Inflammatory macrophage treated with lipopolysaccharide for 4 hours (primary cell): Measurements from ENCODE around the gene COA3.
"Not testable (repeated sequence)": the region's sequence is repeated elsewhere in the genome, so short reads cannot be mapped to it uniquely, and the experiment has no call there.

Source experiments
- DNase-seq: peaks from one replicate; pipeline ENCODE4 v3.0.0-alpha.2; 2020

Gene COA3

DNA sequence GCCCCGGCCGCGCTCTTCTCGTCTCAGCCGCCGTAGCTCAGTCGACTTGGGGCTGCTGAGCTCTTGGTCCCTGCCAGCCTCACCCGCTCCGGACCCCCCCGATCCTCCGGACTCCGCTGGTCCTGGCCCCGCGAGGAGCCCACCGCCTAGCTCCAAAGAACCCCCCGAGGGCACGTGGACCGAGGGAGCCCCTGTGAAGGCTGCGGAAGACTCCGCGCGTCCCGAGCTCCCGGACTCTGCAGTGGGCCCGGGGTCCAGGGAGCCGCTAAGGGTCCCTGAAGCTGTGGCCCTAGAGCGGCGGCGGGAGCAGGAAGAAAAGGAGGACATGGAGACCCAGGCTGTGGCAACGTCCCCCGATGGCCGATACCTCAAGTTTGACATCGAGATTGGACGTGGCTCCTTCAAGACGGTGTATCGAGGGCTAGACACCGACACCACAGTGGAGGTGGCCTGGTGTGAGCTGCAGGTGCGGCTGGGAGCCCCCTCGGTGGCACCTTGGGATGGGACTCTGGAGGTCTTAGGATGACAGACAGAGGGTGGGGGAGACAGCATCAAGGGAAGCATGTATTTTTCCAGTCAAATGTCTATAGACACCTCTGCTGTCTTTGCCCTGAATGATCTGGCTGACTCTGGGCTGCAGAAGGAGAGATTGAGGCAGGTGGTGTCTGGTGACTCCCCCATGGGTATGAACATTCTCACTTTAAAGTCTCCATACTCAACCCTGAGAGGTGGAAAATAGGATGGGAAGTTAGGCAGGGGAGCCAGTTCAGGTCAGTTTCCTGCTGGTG lies 17.5 kb downstream of the COA3 start:
- DNase-seq, result no peak

DNA sequence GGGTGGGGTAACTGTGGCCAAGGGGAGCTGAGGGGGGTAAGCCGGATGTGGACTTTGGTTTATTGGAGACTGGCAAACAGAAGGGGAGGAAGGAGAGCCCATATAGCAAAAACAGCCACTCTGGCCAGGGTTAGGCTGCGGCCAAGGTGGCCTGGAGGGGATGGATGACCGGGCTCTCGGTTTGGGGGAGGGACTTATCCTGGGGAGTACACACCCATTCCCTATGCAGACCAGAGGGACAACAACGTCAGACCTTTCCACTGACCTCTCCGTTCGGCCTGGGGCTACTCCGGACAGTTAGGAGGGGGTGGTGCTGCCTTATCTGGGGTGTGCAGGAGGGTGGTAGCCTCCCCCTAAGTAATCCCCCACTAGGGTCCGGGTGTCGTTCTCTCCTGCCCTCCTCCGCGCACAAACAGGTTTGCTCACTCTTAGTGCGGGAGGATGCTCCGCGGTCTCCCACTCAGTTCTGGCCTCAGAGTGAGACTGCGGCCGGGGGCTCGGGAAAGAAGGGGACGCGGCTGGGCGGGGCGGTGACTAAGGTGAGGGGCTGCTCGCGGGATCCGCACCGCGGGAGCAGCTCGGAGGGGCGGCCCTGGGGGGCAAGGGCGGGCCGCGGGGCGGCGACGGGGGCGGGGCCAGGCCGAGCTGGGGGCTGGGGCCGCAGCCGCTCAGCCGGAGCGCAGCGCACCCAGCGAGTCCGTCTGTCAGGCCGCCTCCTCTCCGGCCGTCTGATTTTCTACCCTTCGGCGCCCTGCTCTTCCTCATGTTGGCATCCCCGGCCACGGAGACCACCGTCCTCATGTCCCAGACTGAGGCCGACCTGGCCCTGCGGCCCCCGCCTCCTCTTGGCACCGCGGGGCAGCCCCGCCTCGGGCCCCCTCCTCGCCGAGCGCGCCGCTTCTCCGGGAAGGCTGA lies 18.3 kb downstream of the COA3 start, which contains the start of gene WNK4:
Gene WNK4, plus strand, starts transcription at position 675 of the 915 bp plus-strand sequence. Its CDS starts 89 bp downstream, at position 764.
- DNase-seq, result no peak

DNA sequence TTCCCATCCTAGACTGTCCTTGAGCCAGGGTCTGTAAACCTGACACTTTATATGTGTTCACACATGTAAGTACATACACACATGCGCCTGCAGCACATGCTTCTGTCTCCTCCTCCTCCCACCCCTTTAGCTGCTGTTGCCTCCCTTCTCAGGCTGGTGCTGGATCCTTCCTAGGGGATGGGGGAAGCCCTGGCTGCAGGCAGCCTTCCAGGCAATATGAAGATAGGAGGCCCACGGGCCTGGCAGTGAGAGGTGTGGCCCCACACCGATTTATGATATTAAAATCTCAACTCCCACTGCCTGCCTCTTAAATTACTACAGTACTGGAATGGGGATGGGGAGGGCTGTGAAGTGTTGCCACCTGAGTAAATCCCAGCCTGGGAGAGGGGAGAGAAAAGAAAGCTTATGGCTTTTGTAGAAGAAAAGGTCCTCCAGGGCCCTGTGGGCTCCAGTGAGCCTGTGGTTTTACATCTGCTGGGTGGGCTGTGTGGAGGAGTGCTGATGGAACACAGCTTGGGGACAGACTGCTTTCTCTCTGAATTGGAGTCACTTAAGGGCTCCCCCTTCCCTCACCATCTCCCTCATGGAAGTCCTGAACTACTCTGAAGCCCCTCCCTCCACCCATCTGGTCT lies 19.1 kb downstream of the COA3 start:
- DNase-seq, result no peak

DNA sequence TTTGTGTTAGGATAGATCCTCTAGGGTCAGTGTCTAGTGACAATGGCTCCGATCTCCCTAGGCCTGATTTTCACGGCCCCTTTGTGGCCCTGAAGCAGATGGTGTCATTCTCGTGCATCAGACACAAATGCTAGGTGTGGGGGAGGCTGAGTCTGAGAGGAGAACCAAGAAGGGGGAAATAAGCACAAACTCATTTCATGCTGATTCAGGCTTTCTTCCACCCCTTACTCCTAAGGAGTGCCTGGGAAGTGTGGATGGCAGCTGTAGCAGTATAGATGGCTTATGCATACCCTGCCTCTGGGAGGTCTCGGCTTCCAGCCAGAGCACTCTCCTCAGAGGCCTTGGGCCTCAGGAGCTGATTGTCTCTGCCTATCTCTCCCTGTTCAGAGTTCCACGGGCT lies 19.9 kb downstream of the COA3 start:
- no peak for DNase-seq

DNA sequence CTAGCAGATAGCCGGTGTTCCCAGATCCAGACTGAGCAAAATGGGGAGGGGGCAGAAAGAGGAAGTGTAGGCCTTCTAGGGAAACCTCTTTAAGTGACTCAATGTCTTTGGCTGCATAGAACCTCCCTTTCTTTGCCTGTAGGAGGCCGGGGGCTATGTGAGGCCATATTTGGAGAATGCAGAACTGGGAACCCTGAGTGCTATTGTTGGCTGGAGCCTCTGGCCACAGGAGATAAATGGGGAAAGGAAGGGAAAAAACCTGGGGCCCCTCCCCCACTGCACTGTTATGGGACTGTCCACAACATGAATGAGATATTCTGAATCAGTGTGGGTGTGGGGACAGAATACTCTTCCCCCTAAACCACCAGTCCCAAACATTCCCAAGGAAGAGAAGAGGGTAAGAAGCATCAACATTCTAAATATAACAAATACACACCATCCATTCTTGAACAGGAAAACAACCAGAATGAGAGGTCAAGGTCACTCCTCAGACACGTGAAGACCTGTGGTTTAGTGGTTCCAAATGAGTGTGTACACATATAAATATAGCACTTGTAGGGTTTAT lies 22.9 kb downstream of the COA3 start:
- peak; percentile 90 for DNase-seq

DNA sequence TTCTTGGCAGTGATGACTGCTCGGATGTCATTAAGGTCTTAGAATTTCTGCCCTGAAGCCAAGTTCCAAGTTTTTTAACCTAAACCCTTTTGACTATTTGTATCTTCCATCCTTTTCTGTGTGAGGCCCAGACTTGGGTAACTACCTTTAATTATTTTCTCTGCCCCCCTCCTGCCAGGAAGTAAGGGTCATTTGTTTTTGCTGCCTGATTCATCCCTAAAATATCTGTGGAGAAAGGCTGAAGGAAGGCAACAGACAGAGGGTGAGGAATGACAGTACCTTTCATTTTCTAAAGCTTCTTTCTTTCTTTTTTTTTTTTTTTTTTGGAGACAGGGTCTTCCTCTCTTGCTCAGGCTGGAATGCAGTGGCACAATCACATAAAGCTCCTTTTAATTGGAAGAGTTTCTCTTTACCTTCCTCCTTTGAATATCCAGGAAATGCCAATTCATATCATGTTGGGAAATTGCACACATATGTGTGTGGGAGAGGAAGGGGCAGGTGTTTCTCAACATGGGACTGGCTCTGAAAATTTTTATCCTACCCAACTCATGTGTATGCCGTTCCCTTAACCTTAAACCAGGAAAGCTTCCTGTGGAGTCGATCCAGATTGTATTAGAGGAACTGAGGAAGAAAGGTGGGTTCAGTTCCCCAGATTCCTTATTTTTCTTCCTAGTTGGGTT lies 24.3 kb downstream of the COA3 start:
- peak; percentile 46 for DNase-seq

DNA sequence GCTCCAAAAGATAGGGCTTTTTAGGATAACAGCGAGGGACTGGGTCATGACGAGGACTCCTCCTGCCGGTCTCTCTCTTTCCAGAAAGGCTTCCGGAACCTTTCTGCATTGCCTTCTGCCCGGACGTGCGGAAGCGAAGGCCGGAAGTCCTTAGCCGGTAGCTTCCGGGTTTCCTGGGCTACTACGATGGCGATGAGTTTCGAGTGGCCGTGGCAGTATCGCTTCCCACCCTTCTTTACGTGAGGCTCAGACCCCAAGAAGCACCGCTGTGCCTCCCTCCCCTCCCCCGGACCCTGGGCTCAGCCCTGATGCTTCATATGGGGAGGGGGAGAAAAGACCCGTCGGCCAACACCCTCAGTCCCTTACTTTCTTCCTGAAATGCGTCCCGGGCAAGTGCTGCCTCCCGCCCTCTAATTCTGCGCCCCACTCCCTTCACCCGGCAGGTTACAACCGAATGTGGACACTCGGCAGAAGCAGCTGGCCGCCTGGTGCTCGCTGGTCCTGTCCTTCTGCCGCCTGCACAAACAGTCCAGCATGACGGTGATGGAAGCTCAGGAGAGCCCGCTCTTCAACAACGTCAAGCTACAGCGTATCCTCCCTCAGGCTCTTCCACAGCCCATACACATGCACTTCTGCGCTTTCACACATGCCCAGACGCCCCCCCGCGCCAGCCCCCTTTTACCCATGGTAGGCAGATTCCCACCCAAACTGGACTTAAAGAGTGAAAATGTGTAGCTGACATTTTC lies 25.0 kb downstream of the COA3 start, which contains the start of gene VPS25:
Gene VPS25, plus strand, starts transcription at position 160 of the 746 bp plus-strand sequence. Its CDS starts 27 bp downstream, at position 187.
- peak; percentile 88 for DNase-seq

DNA sequence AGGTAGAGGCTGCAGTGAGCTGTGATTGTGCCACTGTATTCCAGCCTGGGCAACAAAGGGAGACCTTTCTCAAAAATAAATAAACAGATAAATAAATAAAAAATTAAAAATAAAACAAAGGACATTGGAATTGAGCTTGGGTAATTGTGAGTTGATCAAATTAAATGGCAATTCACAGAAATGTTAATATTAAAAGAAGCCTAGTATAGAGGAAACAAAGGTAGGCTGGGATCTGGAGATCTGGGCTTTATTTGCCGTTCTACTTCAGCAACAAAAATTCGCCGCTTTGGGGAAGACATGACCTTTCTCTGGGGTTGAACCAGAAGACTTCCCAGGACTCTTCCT lies 25.6 kb downstream of the COA3 start:
- DNase-seq, result no peak

DNA sequence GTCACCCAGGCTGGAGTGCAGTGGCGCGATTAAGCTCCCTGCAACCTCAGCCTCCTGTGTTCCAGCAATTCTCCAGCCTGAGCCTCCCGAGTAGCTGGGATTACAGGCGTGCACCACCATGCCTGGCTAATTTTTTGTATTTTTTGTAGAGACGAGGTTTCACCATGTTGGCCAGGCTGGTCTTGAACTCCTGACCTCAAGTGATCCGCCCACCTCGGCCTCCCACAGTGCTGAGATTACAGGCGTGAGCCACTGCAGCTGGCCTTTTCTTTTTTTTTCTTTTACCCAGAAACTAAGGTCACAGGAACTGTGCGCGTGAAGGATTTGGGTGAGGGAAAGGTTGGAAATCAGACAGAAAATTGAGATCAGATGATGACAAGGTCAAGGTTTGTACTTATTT lies 28.5 kb downstream of the COA3 start:
- DNase-seq, result not testable (repeated sequence)

DNA sequence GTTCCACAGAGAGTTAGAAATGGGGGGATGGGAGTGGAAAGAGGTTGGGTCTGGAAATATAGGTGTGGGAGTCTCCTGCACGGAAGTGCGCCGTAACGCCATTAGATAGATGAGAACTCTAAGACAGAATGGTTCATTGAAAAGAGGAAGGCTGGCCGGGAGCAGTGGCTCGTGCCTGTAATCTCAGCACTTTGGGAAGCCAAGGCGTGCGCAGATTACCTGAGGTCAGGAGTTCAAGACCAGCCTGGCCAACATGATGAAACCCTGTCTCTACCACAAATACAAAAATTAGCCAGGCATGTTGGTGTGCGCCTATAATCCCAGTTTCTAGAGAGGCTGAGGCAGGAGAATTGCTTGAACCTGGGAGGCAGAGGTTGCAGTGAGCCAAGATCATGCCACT lies 30.5 kb downstream of the COA3 start:
- DNase-seq, result not testable (repeated sequence)

DNA sequence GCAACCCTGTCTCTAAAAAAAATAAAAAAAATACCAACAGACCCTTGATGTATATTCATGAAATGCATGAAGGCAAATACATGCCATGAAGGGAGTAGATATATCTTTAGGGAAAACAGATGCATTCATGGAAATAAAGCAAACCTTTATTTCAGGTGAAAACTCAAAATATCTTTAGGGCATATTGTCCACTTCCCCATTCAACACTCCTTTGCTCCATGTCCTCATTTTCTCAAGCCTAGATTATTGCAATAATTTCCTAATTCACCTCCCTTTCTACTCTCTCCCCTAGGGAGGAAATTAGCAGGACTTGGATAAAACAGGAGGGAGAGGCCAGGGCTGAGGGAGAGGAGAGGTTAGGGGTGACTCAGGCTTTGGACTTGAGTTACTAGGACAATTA lies 31.0 kb downstream of the COA3 start:
- DNase-seq, result no peak

DNA sequence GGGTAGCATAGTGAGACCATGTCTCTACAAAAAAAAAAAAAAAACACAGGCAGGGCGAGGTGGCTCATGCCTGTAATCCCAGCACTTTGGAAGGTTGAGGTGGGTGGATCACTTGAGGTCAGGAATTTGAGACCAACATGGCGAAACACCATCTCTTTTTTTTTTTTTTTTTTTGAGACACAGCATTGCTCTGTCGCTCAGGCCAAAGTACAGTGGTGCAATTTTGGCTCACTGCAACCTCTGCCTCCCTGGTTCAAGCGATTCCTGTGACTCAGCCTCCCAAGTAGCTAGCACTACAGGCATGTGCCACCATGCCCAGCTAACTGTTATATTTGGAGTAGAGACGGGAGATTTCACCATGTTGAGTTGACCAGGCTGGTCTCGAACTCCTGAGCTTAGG lies 32.4 kb downstream of the COA3 start:
- no peak for DNase-seq

DNA sequence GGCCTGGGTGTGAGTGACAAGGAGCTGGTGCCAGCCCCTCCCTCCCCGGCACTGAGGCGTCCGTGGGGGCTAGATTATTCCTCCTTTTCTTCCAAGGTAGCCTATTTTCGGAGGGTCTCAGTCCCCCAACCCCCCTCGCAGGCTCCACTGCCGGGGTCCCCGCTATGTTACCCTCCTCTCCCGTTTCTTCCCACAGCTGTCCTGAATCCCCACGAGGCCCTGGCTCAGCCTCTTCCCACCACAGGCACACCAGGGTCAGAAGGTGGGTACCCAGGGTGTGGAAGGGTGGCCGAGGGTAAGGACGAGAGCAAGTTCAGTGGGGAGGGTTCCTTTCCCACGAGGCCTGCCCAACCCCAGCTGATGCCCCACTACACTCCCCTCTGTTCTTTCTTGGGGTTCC lies 36.9 kb downstream of the COA3 start:
- no peak for DNase-seq

DNA sequence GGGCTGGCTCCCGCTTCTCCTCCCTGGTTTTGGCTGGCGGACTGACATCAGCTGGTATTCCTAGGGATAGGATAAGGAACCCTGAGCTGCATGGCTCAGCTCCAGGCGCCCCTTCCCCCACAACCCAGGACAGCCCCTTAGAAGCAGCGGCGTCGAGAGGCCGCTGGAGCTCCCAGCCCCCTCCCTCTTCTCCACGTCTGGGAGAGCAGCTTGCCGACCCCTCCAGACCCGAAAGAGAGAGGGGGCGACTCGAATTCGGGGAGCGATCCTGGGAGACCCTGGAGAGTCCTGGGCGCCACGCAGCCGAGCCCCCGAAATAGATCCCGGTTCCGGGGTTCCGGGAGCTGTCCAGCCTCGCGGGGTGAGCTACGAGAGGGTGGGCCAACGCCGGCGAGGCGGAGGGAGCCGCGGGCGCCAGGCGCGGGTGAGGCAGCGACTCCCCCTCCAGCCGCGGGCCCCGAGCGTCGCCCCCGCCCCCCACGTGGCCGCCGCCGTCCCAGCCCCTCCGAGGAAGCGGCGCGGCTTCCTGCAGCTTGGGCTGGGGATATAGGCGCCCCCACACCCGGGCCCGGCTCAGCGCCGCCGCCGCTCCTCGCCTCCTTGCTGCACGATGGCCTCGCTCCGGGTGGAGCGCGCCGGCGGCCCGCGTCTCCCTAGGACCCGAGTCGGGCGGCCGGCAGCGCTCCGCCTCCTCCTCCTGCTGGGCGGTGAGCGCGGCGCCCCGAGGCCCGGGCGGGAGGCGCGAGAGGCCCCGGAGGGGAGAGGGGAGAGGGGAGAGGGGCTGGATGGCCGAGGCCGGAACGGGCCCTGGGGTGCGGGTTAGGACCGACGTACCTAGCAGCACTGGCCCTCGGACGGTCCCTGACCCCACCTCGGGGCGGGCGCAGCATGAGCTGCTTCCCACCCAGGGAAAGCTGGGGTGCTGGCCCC lies 37.6 kb downstream of the COA3 start, which contains the start of gene RAMP2:
Gene RAMP2, plus strand, starts transcription at position 576 of the 930 bp plus-strand sequence. Its CDS starts 35 bp downstream, at position 611.
- DNase-seq, result no peak

DNA sequence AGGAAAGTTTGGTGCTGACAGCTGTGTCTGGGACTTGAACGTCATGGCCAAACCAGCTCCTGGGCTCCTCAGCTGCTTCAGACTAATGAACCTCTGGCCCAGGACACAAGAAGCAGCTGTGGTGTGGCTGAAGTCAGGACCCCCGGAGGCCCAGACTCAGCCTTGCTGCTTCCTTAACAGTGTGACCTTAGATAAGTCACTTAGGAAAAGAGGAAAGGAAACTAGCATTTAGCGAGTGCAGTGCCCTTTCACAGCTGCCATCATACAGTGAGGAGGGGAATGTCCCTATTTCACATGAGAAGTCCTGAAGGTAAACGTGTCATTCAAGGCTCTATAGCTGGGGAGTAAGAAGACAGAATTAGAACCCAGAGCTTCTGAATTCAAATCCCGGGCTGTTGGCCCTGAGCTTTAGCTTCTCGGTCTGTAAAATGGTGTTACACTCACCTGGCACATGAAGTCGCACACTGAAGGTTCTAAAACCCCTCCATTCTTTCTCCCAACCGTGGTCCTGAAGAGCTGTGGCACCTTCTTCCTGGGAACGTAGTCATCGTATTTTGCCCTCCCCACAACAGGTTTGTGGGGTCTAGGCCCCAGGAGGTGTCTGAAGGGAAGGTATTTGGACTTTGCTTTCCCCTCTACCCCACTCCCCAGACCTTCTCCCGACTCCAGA lies 38.4 kb downstream of the COA3 start:
- DNase-seq, result peak; percentile 90

DNA sequence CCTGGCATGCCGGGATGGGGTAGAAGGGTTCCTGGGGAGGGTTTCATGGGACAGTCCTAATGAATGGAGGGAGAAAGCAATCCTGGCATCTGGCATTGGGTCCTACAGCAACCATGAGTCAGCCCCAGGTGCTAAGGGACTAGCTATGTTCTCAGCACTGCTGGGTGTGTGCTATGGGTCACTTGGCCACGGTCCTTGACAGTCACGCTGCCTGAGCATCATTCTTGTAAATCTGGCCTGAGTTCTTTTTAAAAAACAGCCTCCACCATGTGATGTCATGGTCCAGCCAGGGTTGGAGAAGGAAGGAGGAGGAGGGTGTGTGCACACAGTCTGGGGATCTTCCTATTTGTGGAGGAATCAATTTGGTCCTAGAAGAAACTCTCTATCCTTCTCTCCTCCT lies 43.7 kb downstream of the COA3 start:
- DNase-seq, result peak; percentile 15

DNA sequence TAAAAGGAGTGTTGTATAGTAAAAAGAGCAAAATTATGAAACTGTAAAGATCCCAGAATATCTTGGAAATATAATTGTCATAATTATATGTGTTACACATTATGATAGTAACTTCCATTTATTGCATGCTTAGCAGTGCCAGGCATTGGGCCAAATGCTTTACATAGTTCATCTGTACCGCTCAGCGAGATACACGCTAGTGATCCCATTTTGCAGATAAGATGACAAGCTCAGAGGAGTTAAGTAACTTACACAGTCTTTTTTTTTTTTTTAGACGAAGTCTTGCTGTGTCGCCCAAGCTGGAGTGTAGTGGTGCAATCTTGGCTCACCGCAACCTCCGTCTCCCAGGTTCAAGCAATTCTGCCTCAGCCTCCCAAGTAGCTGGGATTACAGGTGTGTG lies 46.9 kb downstream of the COA3 start:
- DNase-seq, result no peak

DNA sequence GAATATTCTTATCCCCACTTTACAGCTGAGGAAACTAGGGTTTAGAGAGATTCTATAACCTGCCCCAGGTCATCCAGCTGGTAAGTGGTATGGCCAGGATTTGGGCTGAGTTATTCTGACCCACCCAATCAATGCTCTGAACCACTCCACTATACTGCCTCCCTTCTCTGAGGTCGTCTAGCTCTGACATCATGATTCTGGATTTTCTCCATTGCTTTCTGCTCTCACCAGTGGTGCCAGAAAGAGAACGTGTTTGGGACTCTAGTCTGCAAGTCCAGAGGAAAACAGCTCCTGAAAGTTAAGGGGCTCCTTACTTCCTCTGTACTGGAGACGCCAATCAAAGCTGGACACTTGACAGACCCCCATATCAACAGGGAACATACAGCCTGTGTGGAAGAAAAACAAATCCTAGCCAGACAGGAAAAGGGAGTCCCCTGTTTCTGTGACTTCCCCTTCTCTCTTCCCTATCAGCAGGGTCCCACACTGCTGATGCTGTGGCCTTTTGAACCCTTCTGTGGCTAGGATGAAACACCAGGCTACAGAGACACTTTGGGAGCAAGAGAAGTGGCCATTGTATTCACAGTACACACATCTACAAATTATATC lies 47.7 kb downstream of the COA3 start:
- DNase-seq, result peak; percentile 48
